ENCODE results near the gene B3GALT2.

B3GALT2 gene

GRCh38 chr1:193216920-193217319 lies 30.5 kb upstream of the B3GALT2 start:
- Histone ChIP-seq H3K27ac (replicated peaks) (no peak overlapping the region), H3K4me3 (replicated peaks; ENCODE audit: insufficient read depth, low read length) (no peak overlapping the region), H3K27me3 (ENCODE audit: insufficient read depth, poor library complexity, severe bottlenecking) (no peaks in the 10 kb centered on the region)
- TF ChIP-seq SPI1 (IDR thresholded peaks at IDR 0.05; ENCODE audit: borderline replicate concordance, low read depth) (no peak), GABPA (IDR thresholded peaks at IDR 0.05; ENCODE audit: low read depth) (no peak), POLR2AphosphoS5 (IDR thresholded peaks at IDR 0.05; ENCODE audit: low read depth) (no peak), CTCF (IDR thresholded peaks at IDR 0.05; ENCODE audit: insufficient read depth, low read length) (no peak), REST (IDR thresholded peaks at IDR 0.05; ENCODE audit: insufficient replicate concordance, low read depth) (no peak)
- no peak for DNase-seq (ENCODE audit: low read depth in 1 of 2, low spot score in 1 of 2)

- Histone ChIP-seq H3K27me3 (ENCODE audit: insufficient read depth, poor library complexity, severe bottlenecking) (no peaks in the 10 kb centered on the region), H3K27ac (replicated peaks) (no peak overlapping the region), H3K4me3 (replicated peaks; ENCODE audit: insufficient read depth, low read length) (no peak overlapping the region)
- TF ChIP-seq POLR2AphosphoS5 (IDR thresholded peaks at IDR 0.05; ENCODE audit: low read depth) = no peak
- TF ChIP-seq SPI1 (IDR thresholded peaks at IDR 0.05; ENCODE audit: borderline replicate concordance, low read depth) = no peak
- TF ChIP-seq CTCF (IDR thresholded peaks at IDR 0.05; ENCODE audit: insufficient read depth, low read length) = no peak
- no peak for TF ChIP-seq REST (IDR thresholded peaks at IDR 0.05; ENCODE audit: insufficient replicate concordance, low read depth)
- TF ChIP-seq GABPA (IDR thresholded peaks at IDR 0.05; ENCODE audit: low read depth) = no peak
- DNase-seq (ENCODE audit: low read depth in 1 of 2, low spot score in 1 of 2) = no peak
These were observed 27.6 kb upstream of the B3GALT2 start for GRCh38 chr1:193213998-193214397.

- no peak overlapping the region for H3K4me3 ChIP-seq (replicated peaks; ENCODE audit: insufficient read depth, low read length)
- H3K27ac ChIP-seq (replicated peaks) = no peak overlapping the region
- H3K27me3 ChIP-seq (ENCODE audit: insufficient read depth, poor library complexity, severe bottlenecking) = no peaks in the 10 kb centered on the region
- TF ChIP-seq POLR2AphosphoS5 (IDR thresholded peaks at IDR 0.05; ENCODE audit: low read depth) = no peak
- no peak for TF ChIP-seq GABPA (IDR thresholded peaks at IDR 0.05; ENCODE audit: low read depth)
- no peak for TF ChIP-seq REST (IDR thresholded peaks at IDR 0.05; ENCODE audit: insufficient replicate concordance, low read depth)
- no peak for DNase-seq (ENCODE audit: low read depth in 1 of 2, low spot score in 1 of 2)
These were observed 26.2 kb upstream of the B3GALT2 start for GRCh38 chr1:193212637-193213036.

- DNase-seq (ENCODE audit: low read depth in 1 of 2, low spot score in 1 of 2) = no peak
- no peak for TF ChIP-seq GABPA (IDR thresholded peaks at IDR 0.05; ENCODE audit: low read depth)
- TF ChIP-seq CTCF (IDR thresholded peaks at IDR 0.05; ENCODE audit: insufficient read depth, low read length) = no peak
- no peak for TF ChIP-seq REST (IDR thresholded peaks at IDR 0.05; ENCODE audit: insufficient replicate concordance, low read depth)
- TF ChIP-seq POLR2AphosphoS5 (IDR thresholded peaks at IDR 0.05; ENCODE audit: low read depth) = no peak
- no peak for TF ChIP-seq SPI1 (IDR thresholded peaks at IDR 0.05; ENCODE audit: borderline replicate concordance, low read depth)
- Histone ChIP-seq H3K4me3 (replicated peaks; ENCODE audit: insufficient read depth, low read length) (no peak overlapping the region), H3K27me3 (ENCODE audit: insufficient read depth, poor library complexity, severe bottlenecking) (no peaks in the 10 kb centered on the region), H3K27ac (replicated peaks) (no peak overlapping the region)
These were observed 25.1 kb upstream of the B3GALT2 start for GRCh38 chr1:193211539-193211938.

Measured in HL-60 (cell line).